Stimulated activated CD8-positive, alpha-beta memory T cell treated with anti-CD3 and anti-CD28 coated beads, Interleukin-15, amount 100 ng/mL, for 24 hours (primary cell): ENCODE results near the gene KLHL4.
"Not testable (repeated sequence)": the region's sequence is repeated elsewhere in the genome, so short reads cannot be mapped to it uniquely, and the experiment has no call there.

Experiments
- DNase-seq: peaks from one replicate; pipeline ENCODE4 v3.0.0-alpha.2; 2020; ENCODE audit warnings: low read depth

Gene KLHL4

GRCh38 chrX:87517571-87518141 is at the start of gene KLHL4:
TSS of gene KLHL4 (plus strand) at chrX:87517802. CDS start at chrX:87517894, 92 bp downstream.
- DNase-seq: no peak

GRCh38 chrX:87468941-87469340 is 48.7 kb upstream of the KLHL4 start:
- no peak for DNase-seq

GRCh38 chrX:87475793-87476192 is 41.8 kb upstream of the KLHL4 start:
- no peak for DNase-seq

- not testable (repeated sequence) for DNase-seq
These were observed 38.9 kb upstream of the KLHL4 start for GRCh38 chrX:87478703-87479102.

- DNase-seq: no peak
These were observed 28.5 kb upstream of the KLHL4 start for GRCh38 chrX:87489071-87489470.

- no peak for DNase-seq
These were observed 1.8 kb upstream of the KLHL4 start for GRCh38 chrX:87515836-87516235.

- DNase-seq: no peak
These were observed 883 bp upstream of the KLHL4 start for GRCh38 chrX:87516717-87517121.

- DNase-seq: no peak
These were observed 902 bp downstream of the KLHL4 start for GRCh38 chrX:87518504-87518903.

GRCh38 chrX:87525771-87526229 is 8.2 kb downstream of the KLHL4 start:
- DNase-seq: no peak

GRCh38 chrX:87526281-87526680 is 8.7 kb downstream of the KLHL4 start:
- no peak for DNase-seq

GRCh38 chrX:87528487-87528886 is 10.9 kb downstream of the KLHL4 start:
- DNase-seq: no peak

GRCh38 chrX:87571964-87572363 is 54.4 kb downstream of the KLHL4 start:
- DNase-seq: no peak

GRCh38 chrX:87572901-87573300 is 55.3 kb downstream of the KLHL4 start:
- no peak for DNase-seq

GRCh38 chrX:87578978-87579377 is 61.4 kb downstream of the KLHL4 start:
- DNase-seq: no peak

GRCh38 chrX:87580862-87581261 is 63.3 kb downstream of the KLHL4 start:
- no peak for DNase-seq

GRCh38 chrX:87582453-87582852 is 64.9 kb downstream of the KLHL4 start:
- no peak for DNase-seq

- no peak for DNase-seq
These were observed 66.1 kb downstream of the KLHL4 start for GRCh38 chrX:87583679-87584078.

- DNase-seq: no peak
These were observed 98.8 kb downstream of the KLHL4 start for GRCh38 chrX:87616371-87616770.

- DNase-seq: no peak
These were observed 104.1 kb downstream of the KLHL4 start for GRCh38 chrX:87621697-87622096.

- DNase-seq: no peak
These were observed 109.4 kb downstream of the KLHL4 start for GRCh38 chrX:87626996-87627395.

GRCh38 chrX:87634361-87634760 is 116.8 kb downstream of the KLHL4 start:
- DNase-seq: no peak

GRCh38 chrX:87636533-87636932 is 118.9 kb downstream of the KLHL4 start:
- no peak for DNase-seq

- DNase-seq: not testable (repeated sequence)
These were observed 123.8 kb downstream of the KLHL4 start for GRCh38 chrX:87641439-87641838.

- no peak for DNase-seq
These were observed 144.2 kb downstream of the KLHL4 start for GRCh38 chrX:87661761-87662160.

GRCh38 chrX:87663421-87663820 is 145.8 kb downstream of the KLHL4 start:
- no peak for DNase-seq
